ENCODE measurements around the gene CDC42EP4.
"Not testable (repeated sequence)": the region's sequence is repeated elsewhere in the genome, so short reads cannot be mapped to it uniquely, and the experiment has no call there.

The CDC42EP4 gene

DNA sequence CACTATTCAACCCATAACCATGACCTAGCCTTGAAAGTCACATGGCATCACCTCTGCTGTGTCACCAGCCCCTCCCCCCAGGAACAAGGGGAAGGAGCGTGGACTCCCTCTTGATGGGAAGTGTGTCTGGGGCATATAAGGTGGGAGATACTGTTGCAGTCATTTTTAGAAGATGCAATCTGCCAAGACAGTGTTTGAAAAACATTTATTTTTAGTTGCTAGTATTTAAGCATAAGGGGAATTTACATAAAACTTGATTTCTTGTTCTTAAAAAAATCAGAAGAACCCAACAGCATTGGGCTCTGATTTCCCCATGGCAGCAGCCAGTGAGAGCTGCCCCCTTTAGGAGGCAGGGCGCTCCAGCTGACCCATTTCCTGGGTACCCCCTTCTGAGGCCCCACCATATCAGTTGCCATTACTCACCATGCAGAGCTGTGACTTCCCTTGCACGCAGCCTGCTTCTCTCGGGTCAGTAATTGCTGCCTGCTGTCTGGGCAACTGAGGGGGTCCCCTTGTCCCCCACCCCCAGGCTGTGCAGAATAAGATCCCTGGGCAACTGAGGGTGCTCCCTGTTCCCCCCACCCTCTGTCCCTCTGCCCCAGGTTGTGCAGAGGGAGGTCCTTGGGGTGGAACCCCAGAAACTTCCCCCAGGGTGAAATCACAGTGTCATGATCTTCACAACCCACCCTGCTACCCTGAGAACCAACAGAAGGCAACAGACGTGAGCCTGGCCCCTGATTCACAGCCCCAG lies 11.8 kb upstream of the CDC42EP4 start:
- in situ Hi-C loops (cut with MboI; ENCODE audit: low sequenced_read_pairs) = no loop called here

DNA sequence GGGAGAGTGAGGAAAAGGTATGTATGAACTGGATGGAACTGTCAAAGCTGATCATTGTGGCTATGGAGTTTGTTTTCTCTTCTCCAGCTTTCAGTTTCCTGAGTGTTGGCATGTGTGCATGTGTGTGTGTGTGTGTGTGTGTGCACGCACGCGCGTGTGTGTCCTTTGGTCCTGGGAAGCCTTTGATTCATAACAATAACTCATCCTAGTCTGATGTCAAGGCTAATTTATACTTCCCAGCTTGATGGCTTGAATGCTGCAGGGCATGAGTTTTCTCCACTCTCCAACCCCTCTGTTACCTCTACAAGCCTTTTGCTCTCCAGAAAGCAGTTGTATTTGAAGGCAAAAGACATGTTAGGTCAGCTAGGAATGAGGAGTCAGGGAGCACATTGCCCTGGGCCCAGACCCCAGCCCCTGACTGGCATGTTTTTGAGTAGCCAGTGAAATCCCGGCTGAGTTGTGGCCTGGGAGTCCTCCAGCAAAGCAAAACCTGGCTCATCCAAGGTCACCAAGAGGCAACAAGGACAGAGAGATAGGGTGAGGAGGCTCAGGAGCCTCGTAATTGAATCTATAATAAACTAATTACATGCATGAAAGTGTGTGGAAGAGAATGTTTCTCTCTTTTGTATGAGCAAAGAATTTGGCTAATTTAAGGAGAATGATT lies 8.9 kb upstream of the CDC42EP4 start:
- in situ Hi-C loops (cut with MboI; ENCODE audit: low sequenced_read_pairs) = no loop called here

DNA sequence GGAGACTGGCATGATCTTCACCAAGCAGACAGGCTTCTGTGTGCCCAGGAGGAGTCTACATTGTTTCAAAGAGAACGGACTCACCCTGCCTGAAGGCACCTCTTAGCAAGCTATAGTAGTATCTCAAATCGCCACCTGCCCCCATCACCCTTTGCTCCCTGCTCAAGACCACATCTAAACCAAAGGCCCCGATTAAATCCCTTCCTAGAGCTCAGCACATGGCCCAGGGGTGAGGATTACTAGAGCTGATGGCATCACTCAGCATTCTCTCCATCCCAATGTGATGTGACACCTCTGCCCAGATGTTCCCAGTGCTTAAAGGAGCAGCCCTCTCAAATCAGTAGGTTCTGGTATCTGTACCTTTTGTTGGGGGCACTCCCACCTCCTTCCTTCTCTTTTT lies 8.0 kb upstream of the CDC42EP4 start:
- in situ Hi-C loops (cut with MboI; ENCODE audit: low sequenced_read_pairs) = no loop called here

DNA sequence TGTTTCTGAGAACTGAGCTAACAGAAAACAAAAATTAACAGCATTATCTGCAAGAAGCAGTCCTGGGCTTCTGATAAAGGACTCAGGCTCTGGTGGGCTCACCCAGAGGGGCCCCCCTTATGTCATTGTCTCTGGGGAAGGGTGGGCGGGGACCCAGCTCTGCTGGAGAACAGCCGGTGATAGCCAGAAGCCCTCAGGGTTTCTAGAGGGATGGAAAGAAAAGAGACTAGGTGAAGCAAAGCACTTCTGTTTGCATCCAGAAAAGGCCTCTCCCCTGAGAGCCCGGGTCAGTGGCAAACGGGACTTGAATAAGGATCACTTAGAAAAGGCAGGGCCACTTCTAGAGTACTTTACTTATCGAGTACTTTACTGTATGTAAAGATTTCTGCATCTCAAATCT lies 7.0 kb upstream of the CDC42EP4 start:
- in situ Hi-C loops (cut with MboI; ENCODE audit: low sequenced_read_pairs) = no loop called here

DNA sequence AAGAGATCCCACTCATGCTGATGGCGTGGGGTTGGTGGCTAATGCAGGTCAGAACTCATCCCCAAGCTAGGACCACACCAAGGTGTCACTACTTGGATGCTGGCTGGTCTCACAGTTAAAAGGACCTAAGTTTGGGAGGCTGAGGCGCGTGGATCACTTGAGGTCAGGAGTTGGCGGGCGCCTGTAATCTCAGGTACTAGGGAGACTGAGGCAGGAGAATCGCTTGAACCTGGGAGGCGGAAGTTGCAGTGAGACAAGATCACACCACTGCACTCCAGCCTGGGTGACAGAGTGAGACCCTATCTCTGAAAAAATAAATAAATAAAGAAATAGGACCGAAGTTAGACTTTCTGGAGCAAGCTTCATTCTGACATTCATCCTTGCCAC lies 6.6 kb upstream of the CDC42EP4 start:
- in situ Hi-C loops (cut with MboI; ENCODE audit: low sequenced_read_pairs) = no loop called here

DNA sequence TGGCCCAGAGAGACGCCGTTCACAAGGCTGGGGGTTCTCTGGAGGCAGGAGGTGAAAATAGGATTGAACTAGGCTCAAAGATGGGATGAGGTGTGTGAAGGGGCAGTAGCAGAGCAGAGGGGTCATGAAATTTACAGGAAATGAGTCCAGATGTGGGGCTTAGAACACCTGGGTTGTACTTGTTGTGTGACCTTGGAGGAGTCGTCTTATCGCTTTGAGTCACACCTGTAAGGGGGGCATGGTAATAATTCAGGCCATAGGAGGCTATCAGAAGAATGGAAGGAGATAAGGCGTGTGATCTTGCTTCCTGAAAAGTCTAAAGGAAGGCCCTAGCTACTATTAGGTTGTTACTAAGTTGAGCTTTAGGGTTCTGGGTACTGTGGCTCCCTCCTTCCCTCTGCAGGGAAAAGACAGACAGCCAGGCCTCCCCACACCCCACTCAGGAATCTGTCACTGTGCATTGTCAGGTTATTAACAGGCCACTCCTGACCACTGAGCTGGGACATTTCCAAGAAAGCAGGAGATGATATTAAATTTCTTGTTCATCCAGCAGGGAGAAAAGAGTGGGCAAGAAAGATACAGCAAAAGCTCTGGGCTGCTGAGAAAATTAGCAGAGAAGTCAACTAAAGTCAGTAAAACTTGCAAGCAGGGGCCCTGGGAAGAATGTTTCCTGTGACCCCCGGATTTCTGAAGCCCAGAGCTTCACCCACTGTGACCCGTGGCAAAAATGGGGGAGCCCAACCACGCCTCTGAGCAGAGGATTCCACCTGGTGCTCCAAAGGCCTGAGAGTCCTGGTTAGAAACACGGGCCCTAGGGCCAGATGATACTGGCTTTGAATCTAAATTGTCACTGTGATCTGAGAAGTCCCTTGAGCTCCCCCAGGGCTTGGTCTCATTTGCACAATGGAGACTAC lies 6.0 kb upstream of the CDC42EP4 start:
- in situ Hi-C loops (cut with MboI; ENCODE audit: low sequenced_read_pairs) = no loop called here

DNA sequence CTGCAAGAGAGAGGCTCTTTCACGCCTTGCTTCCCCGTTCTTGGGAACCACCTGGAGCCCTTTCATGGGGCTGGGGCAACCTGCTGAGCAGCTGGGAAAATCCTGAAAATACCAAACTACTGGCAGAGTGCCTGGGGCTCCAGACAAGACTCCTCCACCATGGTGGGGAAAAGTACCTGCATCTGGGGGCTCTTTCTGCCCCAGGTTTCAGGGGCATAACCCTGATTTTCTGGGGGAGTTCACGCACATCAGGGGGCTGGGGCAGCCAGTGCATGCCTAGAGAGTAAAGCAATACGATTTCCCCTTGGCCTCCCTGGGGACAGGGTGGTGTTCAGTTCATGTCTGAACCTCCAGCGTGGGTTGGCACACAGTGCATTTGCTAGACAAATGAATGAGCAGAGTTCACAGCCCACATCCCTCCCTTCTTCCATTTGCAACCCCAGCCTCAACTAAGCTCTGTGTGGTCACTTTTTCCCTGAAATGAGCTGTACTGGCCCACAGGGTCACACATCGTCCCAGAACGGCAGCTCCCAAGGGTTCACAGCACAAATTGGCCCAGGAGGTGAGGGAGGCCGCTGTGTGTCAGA lies 5.2 kb upstream of the CDC42EP4 start:
- in situ Hi-C loops (cut with MboI; ENCODE audit: low sequenced_read_pairs) = no loop called here

DNA sequence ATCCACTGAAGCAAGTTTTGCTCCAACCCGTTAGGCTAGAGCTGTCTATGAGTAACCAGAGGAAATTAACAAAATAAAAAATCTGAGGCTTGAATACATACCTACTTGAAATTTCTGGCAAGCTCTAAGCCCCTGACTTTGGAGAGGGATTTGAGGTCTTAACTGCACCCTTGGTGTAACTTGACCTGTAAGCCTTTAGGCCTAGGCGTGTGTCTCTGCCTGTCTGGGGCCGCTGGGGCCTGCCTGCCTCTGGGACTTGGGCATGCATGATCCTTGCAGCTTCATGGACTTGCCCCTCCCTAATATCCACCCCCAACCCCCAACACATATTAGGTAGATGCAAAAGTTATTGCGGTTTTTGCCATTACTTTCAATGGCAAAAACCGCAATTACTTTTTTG lies 3.7 kb upstream of the CDC42EP4 start:
- in situ Hi-C loops (cut with MboI; ENCODE audit: low sequenced_read_pairs) = no loop called here

DNA sequence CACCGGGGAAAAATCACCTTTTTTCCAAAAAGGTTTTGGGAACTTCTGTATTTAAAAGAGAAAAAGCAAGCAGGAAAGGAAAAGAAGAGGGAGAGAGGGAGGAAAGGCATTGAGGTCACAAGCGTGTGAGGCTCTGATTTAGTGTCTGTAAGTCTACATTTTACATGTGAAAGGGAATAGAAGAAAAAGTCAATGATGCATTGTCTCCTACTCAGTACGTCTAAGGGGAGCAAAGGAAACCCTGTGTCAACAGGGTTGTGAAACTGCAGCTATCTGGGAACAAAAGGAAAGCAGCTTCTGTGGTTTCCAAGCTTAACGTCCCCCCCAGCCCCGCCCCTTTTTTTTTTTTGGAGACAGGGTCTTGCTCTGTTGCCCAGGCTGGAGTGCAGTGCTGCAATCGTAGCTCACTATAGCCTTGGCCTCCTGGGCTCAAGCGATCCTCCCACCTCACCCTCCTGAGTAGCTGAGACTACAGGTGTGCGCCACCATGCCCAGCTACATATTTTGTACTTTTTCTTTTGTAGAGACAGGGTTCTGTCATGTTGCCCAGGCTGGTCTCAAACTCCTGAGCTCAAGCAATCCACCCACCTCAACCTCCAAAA lies 1.8 kb upstream of the CDC42EP4 start:
- in situ Hi-C loops (cut with MboI; ENCODE audit: low sequenced_read_pairs) = no loop called here

DNA sequence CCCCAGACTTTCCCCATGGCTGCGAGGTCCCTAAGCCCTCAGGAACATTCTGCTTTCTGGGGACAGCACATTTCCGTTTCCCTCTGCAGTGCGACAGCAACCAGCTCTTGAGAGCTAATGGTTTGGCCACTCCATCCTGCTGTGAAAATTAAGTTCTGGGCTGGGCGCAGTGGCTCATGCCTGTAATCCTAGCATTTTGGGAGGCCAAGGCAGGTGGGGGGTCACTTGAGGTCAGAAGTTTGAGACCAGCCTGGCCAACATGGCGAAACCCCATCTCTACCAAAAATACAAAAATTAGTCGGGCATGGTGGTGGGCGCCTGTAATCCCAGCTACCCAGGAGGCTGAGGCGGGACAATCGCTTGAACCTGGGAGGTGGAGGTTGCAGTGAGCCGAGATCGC lies 1.1 kb upstream of the CDC42EP4 start:
- in situ Hi-C loops (cut with MboI; ENCODE audit: low sequenced_read_pairs) = not testable (repeated sequence)

DNA sequence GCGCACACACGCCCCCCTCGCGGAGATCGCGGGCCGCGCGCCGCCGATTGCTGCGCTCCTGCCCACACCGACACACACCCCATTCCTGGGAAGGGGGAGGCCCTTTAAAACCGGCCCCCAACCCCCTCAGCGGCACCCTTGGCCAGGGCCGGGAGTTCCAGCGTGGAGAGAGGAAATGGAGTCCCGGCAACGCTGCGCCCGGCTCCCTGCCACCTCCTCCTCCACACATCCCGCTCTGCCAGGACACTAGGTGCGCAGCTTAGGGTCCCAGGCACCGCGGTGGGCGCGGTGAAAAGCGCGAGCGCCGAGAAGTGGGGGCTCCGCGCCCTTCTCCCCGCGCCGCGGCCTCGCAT lies 397 bp downstream of the CDC42EP4 start:
- in situ Hi-C loops (cut with MboI; ENCODE audit: low sequenced_read_pairs) = no loop called here

DNA sequence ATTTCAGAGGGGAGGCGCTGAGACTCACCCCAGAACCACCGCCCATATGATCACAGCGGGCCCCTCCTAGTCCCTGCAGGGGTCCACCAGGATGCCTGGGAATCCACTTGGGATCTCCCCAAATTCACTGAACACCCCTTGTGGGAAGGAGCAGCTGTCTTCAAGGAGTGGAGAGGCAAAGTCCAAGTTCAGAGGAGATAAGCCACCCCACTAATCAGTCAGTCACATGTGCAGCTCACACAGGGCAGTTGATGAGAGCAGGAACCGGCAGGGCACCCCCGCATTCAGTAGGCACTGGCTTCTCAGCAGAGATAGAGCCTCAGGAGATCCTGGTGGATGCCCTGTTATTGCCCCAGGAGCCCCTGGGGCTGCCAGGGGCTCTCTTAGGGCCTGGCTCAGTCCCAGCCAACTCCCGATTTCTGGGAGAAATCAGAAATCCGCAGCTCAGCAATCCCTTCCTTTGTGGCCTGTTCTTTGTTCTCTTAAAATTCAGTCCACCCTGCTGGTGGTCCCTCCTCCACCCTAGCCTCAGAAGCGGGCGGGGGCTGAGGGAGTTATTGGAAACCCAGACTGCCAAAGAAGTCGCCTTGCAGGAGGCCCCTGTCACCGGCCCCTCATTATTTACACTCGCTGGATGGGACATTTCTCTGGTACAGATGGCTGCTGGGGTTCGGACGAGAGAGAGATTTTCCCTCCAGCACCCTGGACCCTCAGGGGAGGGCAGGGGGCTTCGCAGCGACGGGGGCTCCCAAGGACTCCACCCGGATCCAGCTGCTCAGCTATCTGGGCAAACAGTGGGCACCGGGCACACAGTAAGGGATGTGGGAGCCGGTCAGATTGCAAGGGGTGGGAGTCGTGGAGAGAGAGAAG lies 1.8 kb downstream of the CDC42EP4 start:
- in situ Hi-C loops (cut with MboI; ENCODE audit: low sequenced_read_pairs) = no loop called here

DNA sequence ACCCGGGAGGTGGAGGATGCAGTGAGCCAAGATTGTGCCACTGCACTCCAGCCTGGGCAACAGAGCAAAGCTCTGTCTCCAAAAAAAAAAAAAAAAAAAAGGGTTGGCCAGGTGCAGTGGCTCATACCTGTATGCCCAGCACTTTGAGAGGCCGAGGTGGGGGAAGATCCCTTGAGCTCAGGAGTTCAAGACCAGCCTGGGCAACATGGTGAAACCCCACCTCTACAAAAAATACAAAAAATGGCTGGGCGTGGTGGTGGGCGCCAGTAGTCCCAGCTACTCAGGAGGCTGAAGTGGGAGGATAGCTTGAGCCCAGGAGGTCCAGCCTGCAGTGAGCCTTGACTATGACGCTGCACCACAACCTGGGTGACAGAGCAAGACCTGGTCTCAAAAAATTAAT lies 2.8 kb downstream of the CDC42EP4 start:
- in situ Hi-C loops (cut with MboI; ENCODE audit: low sequenced_read_pairs) = not testable (repeated sequence)

DNA sequence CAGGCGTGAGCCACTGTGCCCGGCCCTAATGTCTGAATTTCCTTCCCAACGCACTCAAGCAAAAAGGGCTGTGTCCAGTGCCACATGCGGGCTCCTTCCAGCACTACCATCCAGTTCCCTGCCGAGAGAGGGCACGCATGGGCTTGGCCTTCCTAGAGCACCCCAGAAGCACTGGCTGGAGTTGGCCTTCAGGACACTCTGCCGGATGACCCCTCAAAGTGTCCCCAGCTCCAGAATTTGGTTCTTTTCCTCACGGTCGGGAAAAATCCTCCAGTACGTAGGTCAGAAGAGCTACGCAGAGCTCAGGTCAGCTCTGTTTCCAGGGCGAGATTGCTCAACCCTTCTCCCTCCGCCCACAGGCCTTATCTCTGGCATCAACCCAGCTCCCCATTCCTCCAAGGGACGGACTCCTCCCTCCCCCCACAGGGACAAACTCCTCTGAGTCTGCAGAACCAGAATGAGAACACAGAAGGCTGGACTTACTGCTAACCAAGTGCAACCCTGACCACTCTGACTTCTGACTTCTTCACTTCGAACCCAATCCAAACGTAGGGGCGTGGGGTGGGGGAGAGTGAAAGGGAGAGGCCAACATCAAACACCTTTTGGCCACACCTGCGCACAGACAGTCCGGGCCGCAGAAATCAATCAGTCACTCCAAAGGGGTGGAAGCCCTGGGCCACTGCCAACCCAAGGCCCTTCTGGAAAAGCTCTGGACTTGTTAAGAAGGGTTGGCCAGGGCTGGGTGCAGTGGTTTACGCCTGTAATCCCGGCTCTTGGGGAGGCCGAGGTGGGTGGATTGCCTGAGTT lies 3.6 kb downstream of the CDC42EP4 start:
- in situ Hi-C loops (cut with MboI; ENCODE audit: low sequenced_read_pairs) = no loop called here

DNA sequence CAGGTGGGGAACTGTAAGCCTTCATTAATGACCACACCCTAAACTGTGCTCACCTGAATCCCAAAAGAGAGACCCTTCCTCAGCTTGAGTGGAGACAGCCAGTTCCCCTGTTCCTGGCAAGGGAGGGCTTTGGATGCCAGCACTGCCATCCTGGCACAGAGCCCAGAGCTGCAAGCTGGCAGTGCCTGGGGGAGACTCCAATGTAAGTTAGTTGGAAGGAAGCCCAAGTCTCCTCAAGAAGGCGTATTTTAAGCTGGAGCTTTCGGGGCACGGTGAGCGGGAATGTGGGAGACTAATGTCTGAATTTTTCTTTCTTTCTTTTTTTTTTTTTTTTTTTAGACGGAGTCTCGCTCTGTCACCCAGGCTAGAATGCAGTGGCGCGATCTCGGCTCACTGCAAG lies 4.7 kb downstream of the CDC42EP4 start:
- in situ Hi-C loops (cut with MboI; ENCODE audit: low sequenced_read_pairs) = no loop called here

DNA sequence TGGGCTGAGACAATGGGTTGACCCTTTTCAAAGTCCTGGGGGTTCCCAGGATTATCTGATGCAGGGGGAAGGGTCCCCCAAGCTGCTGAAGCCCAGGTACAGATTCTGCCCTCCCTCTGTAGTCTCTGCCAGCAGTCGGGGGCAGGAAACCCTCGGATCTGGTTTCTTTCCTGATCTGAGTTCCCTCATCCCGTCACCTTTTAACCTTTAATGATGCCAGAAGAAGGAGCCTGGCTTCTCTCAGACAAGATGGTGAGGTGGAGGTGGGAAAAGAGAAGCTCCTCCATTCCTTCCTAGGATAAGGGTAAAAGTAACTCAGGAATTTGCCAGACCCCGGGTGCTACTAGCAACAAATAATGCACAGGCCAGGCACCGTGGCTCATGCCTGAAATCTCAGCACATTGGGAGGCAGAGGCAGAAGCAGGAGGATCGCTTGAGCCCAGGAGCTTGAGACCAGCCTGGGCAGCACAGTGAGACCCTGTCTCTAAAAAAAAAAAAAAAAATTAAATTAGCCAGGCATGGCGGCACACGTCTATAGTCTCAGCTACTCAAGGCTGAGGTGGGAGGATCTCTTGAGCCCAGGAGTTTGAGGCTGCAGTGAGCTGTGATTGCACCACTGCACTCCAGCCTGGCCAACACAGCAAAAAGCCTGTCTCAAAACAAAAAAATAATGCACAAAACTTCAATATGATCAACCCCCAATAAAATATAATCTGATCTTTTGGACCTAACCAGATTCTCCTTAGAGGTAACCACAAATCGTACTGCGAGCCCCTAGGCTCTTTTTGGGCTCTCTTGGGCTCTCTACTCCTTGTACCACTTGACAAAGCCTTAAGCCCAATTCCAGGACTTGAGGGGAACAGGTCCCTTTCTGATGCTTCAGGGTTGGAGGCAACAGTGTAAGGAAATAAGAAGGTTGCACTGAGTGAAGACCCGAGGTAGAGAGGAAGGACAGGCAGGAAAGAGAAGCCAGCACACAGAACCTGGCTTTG lies 5.7 kb downstream of the CDC42EP4 start:
- in situ Hi-C loops (cut with MboI; ENCODE audit: low sequenced_read_pairs) = no loop called here

DNA sequence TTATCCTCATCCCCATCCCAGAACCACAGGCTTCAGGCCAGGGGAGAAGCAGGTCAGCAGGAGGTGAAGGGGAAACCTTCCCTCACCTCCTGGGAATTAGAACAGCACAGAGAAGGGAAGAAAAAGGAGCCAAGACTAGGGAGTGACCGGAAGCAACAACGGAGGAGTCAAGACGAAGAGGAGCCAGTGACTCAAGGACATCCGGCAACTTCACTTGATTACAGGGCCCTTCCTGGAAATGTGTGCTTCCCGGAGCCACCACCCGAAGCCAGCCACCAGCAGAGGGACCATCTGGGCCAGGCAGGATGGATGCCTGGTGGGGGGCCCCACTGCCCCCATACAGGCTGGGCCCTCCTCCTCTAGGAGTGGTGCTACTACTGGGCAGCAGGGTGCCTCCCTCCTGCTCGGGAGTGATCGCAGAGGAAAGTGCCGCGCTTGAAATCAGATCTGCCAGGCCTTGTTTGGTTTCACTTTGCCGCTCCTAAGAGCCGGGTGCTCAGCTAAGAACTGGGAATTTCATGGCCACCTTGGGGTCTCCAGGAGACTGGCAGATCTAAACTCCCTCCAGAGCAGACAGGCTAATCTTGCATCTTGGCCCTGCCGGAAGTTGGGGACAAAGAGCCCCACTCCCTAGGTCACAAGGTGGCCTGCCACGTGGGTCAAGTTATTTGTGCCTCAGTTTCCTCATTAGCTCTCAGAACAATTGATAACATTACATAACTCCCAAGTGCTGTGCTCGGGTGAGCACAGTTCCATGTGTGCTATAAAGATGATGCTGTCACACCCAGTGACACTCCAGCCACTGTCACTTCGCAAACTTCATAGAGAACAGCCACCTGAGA lies 6.6 kb downstream of the CDC42EP4 start:
- in situ Hi-C loops (cut with MboI; ENCODE audit: low sequenced_read_pairs) = no loop called here

Measured in HL-60/S4 treated with retinoic acid at 250 ng/mL for 4 days and 3 days (cell line).